GM19025 (cell line): ENCODE data around the gene ZNF414.

Experiments used
- ATAC-seq: cut with Tn5 transposase; IDR thresholded peaks from one replicate; pipeline ENCODE4 v1.9.1; 2021; ENCODE audit warnings: mild to moderate bottlenecking, low read depth, moderate library complexity; ENCODE audit not compliant: unreplicated experiment

Gene ZNF414

DNA sequence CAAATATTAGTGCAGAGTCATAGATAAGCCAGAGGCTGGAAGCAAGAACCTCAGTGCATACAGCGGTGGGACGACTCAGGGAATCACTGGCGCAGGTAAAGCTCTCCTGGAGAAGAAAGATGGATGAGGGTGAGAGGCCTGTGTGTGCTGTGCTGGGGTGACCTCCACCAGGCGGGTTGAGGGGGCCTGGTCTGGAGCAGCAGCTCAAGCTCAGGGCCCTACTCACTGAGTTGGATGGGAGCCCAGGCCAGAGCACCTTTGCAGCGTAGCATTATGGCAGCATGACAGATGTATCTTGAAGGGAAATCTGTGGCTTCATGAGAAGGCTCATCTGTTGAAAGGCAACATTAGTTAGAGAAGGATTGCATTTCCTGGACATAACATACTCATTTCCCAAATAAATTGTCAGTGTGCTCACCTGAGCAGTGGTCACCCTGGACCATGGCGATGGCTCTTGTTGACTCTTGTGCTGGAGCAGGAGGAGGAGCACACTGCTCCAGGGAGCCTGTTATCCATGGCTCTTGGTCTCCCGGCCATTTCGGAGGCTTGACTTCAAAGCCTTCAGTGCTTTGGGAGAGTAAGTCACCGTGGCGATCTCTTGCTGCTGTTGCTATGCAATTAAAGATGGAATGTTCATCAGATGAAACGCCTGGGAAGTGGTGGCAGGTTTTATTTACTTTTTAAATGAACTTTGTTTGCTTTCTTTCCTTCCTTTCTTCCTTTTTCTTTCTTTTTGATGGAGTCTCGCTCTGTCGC, 44.2 kb downstream of the ZNF414 start:
- no peak for ATAC-seq

- no peak for ATAC-seq
Measured at GRCh38 chr19:8468761-8469373, 45.1 kb downstream of the ZNF414 start.

- ATAC-seq: no peak
Measured at GRCh38 chr19:8468124-8468523, 45.8 kb downstream of the ZNF414 start.

GRCh38 chr19:8466018-8466417, 47.9 kb downstream of the ZNF414 start:
- no peak for ATAC-seq

DNA sequence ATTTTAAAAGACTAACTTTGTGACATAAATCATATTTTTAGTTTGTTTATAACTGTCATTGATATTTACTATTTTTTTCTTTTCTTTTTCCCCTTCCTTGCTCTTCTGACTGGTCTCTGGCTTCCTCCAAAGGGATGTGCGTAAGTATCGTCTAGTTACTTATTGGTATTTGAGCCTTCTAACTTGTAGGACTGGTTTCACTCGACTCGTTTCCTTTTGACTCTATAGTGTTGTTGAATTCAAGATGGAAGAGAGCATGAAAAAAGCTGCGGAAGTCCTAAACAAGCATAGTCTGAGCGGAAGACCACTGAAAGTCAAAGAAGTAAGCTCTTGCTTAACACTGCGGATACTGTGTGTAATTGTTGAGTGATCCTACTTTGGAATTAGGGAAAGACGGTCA, 50.6 kb downstream of the ZNF414 start:
- no peak for ATAC-seq

DNA sequence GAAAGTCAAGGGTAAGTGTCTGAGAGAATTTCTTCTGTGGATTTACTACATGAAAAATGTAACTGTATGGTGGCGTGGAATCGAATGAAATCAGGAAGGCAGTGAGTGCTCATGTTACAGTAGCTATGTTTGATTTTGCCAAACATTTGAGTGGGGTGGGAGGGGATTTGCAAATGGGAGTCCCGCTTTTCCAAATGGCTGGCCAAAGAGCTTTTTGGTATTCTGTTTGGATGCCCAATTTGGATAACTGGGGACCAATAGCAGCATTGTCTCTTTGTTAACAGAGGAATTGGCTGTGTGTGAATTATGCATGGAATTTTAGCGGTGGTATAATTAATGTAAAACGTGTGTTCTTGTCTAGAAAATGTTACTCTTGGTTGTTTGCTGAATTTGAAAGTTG, 51.4 kb downstream of the ZNF414 start:
- no peak for ATAC-seq

DNA sequence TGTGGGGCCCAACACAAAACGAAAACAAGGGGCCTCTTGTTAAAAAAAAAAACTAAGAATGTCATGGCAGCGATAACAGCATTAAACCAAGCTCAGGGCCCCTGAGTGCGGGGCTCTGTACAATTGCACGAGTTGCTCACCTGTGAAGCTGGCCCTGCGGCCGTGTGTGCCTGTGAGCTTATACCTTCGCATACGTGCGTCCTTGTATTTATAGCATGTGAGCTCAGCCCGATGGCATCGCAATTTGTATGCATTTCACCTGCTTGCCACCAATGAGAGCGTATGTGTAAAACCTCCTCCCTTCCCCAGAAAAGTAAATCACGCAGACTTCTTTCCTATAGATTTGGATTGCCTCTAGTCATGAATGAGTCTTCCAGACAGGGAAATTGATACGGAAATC, 52.1 kb downstream of the ZNF414 start:
- ATAC-seq: no peak

- ATAC-seq: no peak
Measured at GRCh38 chr19:8461376-8461775, 52.6 kb downstream of the ZNF414 start.

DNA sequence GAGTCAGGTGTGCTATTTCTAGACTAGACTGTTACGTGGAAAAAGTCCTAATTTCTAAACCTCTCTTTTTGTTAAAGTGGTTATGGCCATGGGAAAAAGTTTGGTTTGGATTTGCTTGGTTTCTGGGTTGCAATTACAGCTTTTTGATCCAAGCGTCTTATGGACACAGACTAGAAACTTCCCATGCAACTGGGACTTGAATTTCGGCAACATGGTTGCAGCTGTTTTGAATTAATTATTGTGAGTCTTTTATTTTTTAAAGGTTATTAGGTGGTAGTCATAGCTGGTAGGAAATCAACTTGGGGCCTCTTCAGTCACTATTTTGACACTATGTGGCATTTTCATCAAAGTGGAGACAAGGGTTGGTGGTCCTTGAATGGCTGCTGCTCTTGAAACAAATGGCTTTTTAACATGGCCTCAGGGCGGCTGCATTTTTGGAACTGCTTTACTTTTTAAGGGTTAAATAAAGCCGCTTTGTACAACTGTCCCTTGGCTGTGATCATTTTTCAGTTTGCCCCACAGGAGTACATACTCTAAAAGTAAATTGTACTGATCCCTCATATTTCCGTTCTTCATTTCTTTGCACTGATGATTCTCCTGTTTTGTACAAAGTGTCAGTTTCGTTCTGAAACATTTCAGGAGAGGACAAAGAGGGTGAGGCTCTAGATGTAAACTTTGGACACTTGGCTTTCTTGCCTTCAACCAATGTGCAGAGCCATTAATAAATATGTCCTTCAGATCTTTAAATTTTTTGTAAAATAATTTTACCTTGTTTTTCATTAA, 53.3 kb downstream of the ZNF414 start:
- no peak for ATAC-seq
